ENCODE data around the gene JCAD. TPM values are rescaled to one million over a fixed set of nuclear protein-coding genes. Genes with fewer than 3 reads are reported as not detected.

JCAD gene
- polyA plus RNA-seq, 1 of the 3 experiments (the other 2 are of a cell fraction): 19.0 TPM

- 77% methylated on average over 4 of the region's 4 CpGs for WGBS (ENCODE audit: low lambda C conversion rate)
- no peak overlapping the region for H3K4me3 ChIP-seq (ENCODE audit: low read depth in 2 of 2, low read length in 1 of 2)
- no peaks in the 10 kb centered on the region for H3K9me2 ChIP-seq
- ChIA-PET POLR2A (no interaction called here), CTCF (no interaction called here)
- no peak for TF ChIP-seq MXI1 (IDR thresholded peaks at IDR 0.05; ENCODE audit: low read depth, low read length)
- no peak for TF ChIP-seq FOXM1 (IDR thresholded peaks at IDR 0.05; ENCODE audit: low read depth)
- TF ChIP-seq MEF2A (IDR thresholded peaks at IDR 0.05; ENCODE audit: borderline replicate concordance, low read depth): no peak
- TF ChIP-seq POLR2AphosphoS5 (IDR thresholded peaks at IDR 0.05; ENCODE audit: low read depth, low read length): no peak
- no peak for TF ChIP-seq USF1 (IDR thresholded peaks at IDR 0.05; ENCODE audit: borderline replicate concordance, low read depth)
- no peak for TF ChIP-seq RFX5 (IDR thresholded peaks at IDR 0.05; ENCODE audit: low read length)
- TF ChIP-seq EP300 (IDR thresholded peaks at IDR 0.05; ENCODE audit: borderline replicate concordance in 1 of 2, low read depth in 1 of 2, low read length in 1 of 2): no peak
- no peak for TF ChIP-seq ZBTB33 (IDR thresholded peaks at IDR 0.05; ENCODE audit: borderline replicate concordance, low read depth)
- no peak for TF ChIP-seq RCOR1 (IDR thresholded peaks at IDR 0.05; ENCODE audit: low read length)
- TF ChIP-seq PBX3 (IDR thresholded peaks at IDR 0.05): no peak
- TF ChIP-seq TCF12 (IDR thresholded peaks at IDR 0.05): no peak
- TF ChIP-seq, protein P1, sequence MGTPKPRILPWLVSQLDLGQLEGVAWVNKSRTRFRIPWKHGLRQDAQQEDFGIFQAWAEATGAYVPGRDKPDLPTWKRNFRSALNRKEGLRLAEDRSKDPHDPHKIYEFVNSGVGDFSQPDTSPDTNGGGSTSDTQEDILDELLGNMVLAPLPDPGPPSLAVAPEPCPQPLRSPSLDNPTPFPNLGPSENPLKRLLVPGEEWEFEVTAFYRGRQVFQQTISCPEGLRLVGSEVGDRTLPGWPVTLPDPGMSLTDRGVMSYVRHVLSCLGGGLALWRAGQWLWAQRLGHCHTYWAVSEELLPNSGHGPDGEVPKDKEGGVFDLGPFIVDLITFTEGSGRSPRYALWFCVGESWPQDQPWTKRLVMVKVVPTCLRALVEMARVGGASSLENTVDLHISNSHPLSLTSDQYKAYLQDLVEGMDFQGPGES (IDR thresholded peaks at IDR 0.05; ENCODE audit: low read depth, low read length): no peak
- no peak for TF ChIP-seq YY1 (IDR thresholded peaks at IDR 0.05; ENCODE audit: low read depth)
- no peak for TF ChIP-seq RAD21 (IDR thresholded peaks at IDR 0.05; ENCODE audit: low read length)
- no peak for TF ChIP-seq GABPA (IDR thresholded peaks at IDR 0.05; ENCODE audit: low read depth)
- no peak for TF ChIP-seq TEAD4 (IDR thresholded peaks at IDR 0.05; ENCODE audit: borderline replicate concordance, insufficient read depth)
- TF ChIP-seq NRF1 (IDR thresholded peaks at IDR 0.05; ENCODE audit: low read depth, low read length): no peak
- TF ChIP-seq EZH2phosphoT487 (IDR thresholded peaks at IDR 0.05; ENCODE audit: borderline replicate concordance, low read depth): no peak
- no peak for TF ChIP-seq NFIC (IDR thresholded peaks at IDR 0.05; ENCODE audit: borderline replicate concordance)
- TF ChIP-seq, protein P2, sequence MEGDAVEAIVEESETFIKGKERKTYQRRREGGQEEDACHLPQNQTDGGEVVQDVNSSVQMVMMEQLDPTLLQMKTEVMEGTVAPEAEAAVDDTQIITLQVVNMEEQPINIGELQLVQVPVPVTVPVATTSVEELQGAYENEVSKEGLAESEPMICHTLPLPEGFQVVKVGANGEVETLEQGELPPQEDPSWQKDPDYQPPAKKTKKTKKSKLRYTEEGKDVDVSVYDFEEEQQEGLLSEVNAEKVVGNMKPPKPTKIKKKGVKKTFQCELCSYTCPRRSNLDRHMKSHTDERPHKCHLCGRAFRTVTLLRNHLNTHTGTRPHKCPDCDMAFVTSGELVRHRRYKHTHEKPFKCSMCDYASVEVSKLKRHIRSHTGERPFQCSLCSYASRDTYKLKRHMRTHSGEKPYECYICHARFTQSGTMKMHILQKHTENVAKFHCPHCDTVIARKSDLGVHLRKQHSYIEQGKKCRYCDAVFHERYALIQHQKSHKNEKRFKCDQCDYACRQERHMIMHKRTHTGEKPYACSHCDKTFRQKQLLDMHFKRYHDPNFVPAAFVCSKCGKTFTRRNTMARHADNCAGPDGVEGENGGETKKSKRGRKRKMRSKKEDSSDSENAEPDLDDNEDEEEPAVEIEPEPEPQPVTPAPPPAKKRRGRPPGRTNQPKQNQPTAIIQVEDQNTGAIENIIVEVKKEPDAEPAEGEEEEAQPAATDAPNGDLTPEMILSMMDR (IDR thresholded peaks at IDR 0.05): no peak
- H3K27me3 ChIP-seq (ENCODE audit: insufficient read depth): no peaks in the 10 kb centered on the region
- no peaks in the 10 kb centered on the region for H3K36me3 ChIP-seq (replicated peaks in 1 of 2; ENCODE audit: control insufficient read depth in 1 of 2, insufficient read depth in 2 of 2, low read length in 1 of 2)
- no peaks in the 10 kb centered on the region for H3K79me2 ChIP-seq (ENCODE audit: insufficient read depth)
- no peaks in the 10 kb centered on the region for H3F3A ChIP-seq (replicated peaks; ENCODE audit: insufficient read depth)
- H3K4me1 ChIP-seq (ENCODE audit: control insufficient read depth in 1 of 2, insufficient read depth in 2 of 2, low read depth in 1 of 2, low read length in 1 of 2): peaks cover 4 to 9% of the 10 kb centered on the region in 2 experiments; a peak in 2 of 4 replicates
- H4K20me1 ChIP-seq (ENCODE audit: insufficient read depth): no peaks in the 10 kb centered on the region
- no peak overlapping the region for H2AFZ ChIP-seq (ENCODE audit: low read depth)
- H3K9me3 ChIP-seq: no peaks in the 10 kb centered on the region
- H3K9ac ChIP-seq: no peak overlapping the region
- no peak for DNase-seq
- H3K4me2 ChIP-seq: no peak overlapping the region
- no peak overlapping the region for H3K27ac ChIP-seq (ENCODE audit: low read depth in 2 of 2, low read length in 1 of 2)
Observed at GRCh38 chr10:29994811-29995210, 64.6 kb downstream of the JCAD start.
